Measurements from ENCODE around the gene BBS7. TPM values are rescaled to one million over a fixed set of nuclear protein-coding genes. Genes with fewer than 3 reads are reported as not detected.

The BBS7 gene
- total RNA-seq, 1 donor from 2014 or later = 26.4 TPM

DNA sequence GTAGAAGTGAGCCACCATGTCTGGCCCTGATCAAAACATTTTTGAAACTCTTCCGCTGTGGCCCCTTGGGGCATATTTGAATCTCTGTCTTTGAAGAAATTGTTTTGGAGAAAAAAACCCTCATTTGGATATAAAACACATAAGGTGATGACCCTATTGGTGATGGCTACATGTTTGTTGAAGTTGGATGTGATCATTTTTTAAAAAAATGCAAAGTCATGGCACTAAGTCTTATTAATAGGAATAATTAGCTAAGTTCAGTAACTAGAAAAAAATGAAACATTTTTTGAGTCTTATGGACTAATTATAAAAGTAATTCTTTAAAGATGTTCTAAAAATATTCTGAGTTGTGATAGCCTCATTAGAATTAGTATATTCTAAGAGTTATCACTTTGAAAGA is 17.9 kb upstream of the BBS7 start:
- Mint-ChIP-seq H3K27ac (ENCODE audit: unreplicated experiment) (no peak overlapping the region), H3K4me3 (no peak overlapping the region), H3K27me3 (ENCODE audit: low read depth) (no peaks in the 10 kb centered on the region), H3K9me3 (peaks cover 13% of the 10 kb centered on the region), H3K36me3 (ENCODE audit: low read depth) (peaks cover 2% of the 10 kb centered on the region), H3K4me1 (no peaks in the 10 kb centered on the region)
- TF ChIP-seq, protein P1, sequence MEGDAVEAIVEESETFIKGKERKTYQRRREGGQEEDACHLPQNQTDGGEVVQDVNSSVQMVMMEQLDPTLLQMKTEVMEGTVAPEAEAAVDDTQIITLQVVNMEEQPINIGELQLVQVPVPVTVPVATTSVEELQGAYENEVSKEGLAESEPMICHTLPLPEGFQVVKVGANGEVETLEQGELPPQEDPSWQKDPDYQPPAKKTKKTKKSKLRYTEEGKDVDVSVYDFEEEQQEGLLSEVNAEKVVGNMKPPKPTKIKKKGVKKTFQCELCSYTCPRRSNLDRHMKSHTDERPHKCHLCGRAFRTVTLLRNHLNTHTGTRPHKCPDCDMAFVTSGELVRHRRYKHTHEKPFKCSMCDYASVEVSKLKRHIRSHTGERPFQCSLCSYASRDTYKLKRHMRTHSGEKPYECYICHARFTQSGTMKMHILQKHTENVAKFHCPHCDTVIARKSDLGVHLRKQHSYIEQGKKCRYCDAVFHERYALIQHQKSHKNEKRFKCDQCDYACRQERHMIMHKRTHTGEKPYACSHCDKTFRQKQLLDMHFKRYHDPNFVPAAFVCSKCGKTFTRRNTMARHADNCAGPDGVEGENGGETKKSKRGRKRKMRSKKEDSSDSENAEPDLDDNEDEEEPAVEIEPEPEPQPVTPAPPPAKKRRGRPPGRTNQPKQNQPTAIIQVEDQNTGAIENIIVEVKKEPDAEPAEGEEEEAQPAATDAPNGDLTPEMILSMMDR (conservative IDR thresholded peaks at IDR 0.05) = no peak
- DNase-seq (ENCODE audit: low read depth, low spot score) = no peak

DNA sequence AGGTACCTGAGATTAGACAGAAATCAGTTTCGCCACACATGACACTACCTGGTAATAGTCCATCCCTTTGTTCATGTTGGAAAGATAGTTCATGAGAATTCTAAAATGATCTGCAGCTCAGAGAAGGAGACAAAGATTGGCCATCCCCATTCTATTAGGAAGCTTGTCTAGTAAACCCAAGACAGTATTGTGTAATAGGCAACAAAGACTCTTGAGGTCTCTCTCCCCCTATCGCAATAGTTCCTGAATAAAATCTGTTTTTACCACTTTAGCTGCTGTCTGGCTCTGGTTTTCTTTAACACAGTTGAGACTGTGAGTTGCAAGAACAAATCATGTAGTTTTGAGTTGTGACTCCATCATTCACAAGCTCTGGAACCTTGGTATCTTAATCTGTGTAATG is 14.8 kb upstream of the BBS7 start:
- peaks cover 10% of the 10 kb centered on the region for H3K27me3 Mint-ChIP-seq (ENCODE audit: low read depth)
- no peaks in the 10 kb centered on the region for H3K4me1 Mint-ChIP-seq
- peaks cover 2% of the 10 kb centered on the region for H3K36me3 Mint-ChIP-seq (ENCODE audit: low read depth)
- TF ChIP-seq, protein P1 (conservative IDR thresholded peaks at IDR 0.05) = no peak
- no peak for DNase-seq (ENCODE audit: low read depth, low spot score)
- no peak overlapping the region for H3K27ac Mint-ChIP-seq (ENCODE audit: unreplicated experiment)
- H3K9me3 Mint-ChIP-seq = peaks cover 13% of the 10 kb centered on the region
- H3K4me3 Mint-ChIP-seq = no peak overlapping the region

DNA sequence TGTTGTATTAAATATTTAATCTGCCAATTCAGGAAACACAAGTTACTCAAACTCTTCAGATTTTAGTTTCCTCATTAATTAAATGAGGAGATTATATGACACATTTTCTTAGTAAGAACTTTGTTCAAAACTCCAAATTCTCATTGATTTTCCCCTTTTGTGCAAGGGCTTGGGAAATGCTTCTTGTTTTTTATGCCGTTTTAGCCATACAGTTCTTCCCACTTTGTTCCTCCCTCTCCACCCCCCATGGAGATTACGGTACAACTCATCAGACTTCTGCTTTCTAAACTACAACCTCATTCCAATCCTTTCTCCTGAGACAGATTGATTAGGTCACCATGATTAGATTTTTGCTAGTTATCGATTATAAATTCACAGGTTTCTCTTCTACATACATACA is 10.9 kb upstream of the BBS7 start:
- H3K4me1 Mint-ChIP-seq = peaks cover 6% of the 10 kb centered on the region
- H3K4me3 Mint-ChIP-seq = no peak overlapping the region
- no peak overlapping the region for H3K27ac Mint-ChIP-seq (ENCODE audit: unreplicated experiment)
- DNase-seq (ENCODE audit: low read depth, low spot score) = no peak
- peaks cover 15% of the 10 kb centered on the region for H3K27me3 Mint-ChIP-seq (ENCODE audit: low read depth)
- no peaks in the 10 kb centered on the region for H3K36me3 Mint-ChIP-seq (ENCODE audit: low read depth)
- H3K9me3 Mint-ChIP-seq = no peaks in the 10 kb centered on the region
- TF ChIP-seq, protein P1 (conservative IDR thresholded peaks at IDR 0.05) = no peak

DNA sequence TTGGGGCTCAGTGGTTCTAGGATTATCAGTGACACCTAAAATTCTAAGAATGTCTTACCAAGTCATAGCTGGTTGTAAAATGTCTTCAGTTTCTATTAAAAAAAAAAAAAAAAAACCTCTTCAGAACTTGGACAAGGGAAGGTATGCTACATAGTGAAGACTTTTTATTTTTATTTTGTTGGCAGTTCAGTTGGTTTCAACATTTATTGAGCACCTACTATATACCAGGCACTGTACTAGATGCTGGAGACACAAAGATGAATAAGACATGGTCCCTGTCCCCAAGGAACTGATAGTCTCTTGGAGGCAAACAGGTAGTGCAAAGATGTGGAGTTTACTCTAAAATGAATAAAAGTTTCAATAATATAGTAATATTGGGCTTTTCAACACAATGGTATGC is 8.9 kb upstream of the BBS7 start:
- H3K4me3 Mint-ChIP-seq = no peak overlapping the region
- peaks cover 15% of the 10 kb centered on the region for H3K27me3 Mint-ChIP-seq (ENCODE audit: low read depth)
- TF ChIP-seq, protein P1 (conservative IDR thresholded peaks at IDR 0.05) = no peak
- H3K4me1 Mint-ChIP-seq = peaks cover 6% of the 10 kb centered on the region
- no peak overlapping the region for H3K27ac Mint-ChIP-seq (ENCODE audit: unreplicated experiment)
- DNase-seq (ENCODE audit: low read depth, low spot score) = no peak
- H3K36me3 Mint-ChIP-seq (ENCODE audit: low read depth) = no peaks in the 10 kb centered on the region
- no peaks in the 10 kb centered on the region for H3K9me3 Mint-ChIP-seq

DNA sequence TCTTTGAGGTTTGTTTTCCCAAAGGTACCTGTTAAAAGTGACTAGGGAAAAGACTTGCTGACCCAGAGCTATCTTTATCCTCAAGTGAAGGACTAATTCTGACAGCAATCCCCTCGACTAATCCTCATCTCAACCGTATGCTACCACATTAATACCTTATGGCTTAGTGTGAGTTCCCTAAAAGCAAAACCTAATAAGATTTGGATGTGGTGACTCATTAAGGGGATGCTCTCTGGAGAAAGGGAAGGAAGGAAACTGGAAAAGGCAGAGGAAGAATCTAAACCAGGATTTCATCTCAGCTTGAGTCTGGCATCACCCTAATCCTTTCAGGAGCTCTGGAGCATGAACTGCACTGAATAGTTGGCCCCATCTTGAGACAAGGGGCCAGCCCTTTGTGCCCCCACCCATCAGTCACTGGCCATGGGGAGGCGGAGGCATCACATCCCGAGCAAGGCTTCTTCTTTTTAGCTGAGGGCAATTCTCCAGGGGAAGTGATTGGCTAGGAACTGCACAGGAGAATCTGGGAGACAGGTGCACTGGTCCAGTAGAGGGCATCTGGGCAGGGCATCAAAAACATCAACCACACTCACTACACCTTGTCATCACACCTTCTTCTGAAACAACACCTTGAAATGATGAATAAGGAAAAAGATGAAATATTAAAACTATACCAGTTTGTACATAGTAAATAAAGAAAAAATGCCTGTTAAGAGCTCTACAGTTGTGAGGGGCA is 6.9 kb upstream of the BBS7 start:
- no peak for DNase-seq (ENCODE audit: low read depth, low spot score)
- no peak overlapping the region for H3K27ac Mint-ChIP-seq (ENCODE audit: unreplicated experiment)
- no peaks in the 10 kb centered on the region for H3K9me3 Mint-ChIP-seq
- no peaks in the 10 kb centered on the region for H3K36me3 Mint-ChIP-seq (ENCODE audit: low read depth)
- H3K4me3 Mint-ChIP-seq = no peak overlapping the region
- H3K4me1 Mint-ChIP-seq = peaks cover 6% of the 10 kb centered on the region
- TF ChIP-seq, protein P1 (conservative IDR thresholded peaks at IDR 0.05) = no peak
- peaks cover 15% of the 10 kb centered on the region for H3K27me3 Mint-ChIP-seq (ENCODE audit: low read depth)
